Chondrocyte (in vitro differentiated cells): ENCODE results near the gene SRMS. TPM values are rescaled to one million over a fixed set of nuclear protein-coding genes. Genes with fewer than 3 reads are reported as not detected.
A peak's percentile ranks its signal among the peaks of the same experiment; 100 is the strongest.

ENCODE experiments used
- DNase-seq: peaks from one replicate; pipeline ENCODE4 v3.0.0; 2021; ENCODE audit warnings: mixed read lengths, low spot score
- H3K27ac Mint-ChIP-seq: one replicate; pipeline ENCODE4 v1.8.0; 2021; ENCODE audit warnings: mild to moderate bottlenecking, moderate library complexity, mixed read lengths; ENCODE audit not compliant: unreplicated experiment
- H3K27me3 Mint-ChIP-seq: 2 replicates; pipeline ENCODE4 v1.8.0; 2021; ENCODE audit warnings: low read depth, mixed read lengths
- H3K36me3 Mint-ChIP-seq: 2 replicates; pipeline ENCODE4 v1.8.0; 2021; ENCODE audit warnings: low read depth, mixed read lengths
- H3K4me1 Mint-ChIP-seq: 2 replicates; pipeline ENCODE4 v1.8.0; 2021; ENCODE audit warnings: low read depth, mild to moderate bottlenecking, mixed read lengths
- H3K4me3 Mint-ChIP-seq: one replicate; pipeline ENCODE4 v1.8.0; 2021; ENCODE audit warnings: mild to moderate bottlenecking, moderate library complexity, mixed read lengths; ENCODE audit not compliant: unreplicated experiment
- H3K9me3 Mint-ChIP-seq: 2 replicates; pipeline ENCODE4 v1.8.0; 2021; ENCODE audit warnings: low read depth, mixed read lengths
- total RNA-seq: library from RNA; stranded (reverse); gene quantifications from 3 replicates; pipeline ENCODE4 v1.2.1, GENCODE V29; 2021
- TF ChIP-seq, protein P1 (sequence below): fragments of 200-600 bp; sonication (generic); IDR thresholded peaks from 2 replicates; pipeline ENCODE4 v1.5.0; 2021; ENCODE audit warnings: antibody characterized with exemption, mild to moderate bottlenecking, moderate library complexity

SRMS gene
- total RNA-seq, 1 donor from 2014 or later, result not detected

DNA sequence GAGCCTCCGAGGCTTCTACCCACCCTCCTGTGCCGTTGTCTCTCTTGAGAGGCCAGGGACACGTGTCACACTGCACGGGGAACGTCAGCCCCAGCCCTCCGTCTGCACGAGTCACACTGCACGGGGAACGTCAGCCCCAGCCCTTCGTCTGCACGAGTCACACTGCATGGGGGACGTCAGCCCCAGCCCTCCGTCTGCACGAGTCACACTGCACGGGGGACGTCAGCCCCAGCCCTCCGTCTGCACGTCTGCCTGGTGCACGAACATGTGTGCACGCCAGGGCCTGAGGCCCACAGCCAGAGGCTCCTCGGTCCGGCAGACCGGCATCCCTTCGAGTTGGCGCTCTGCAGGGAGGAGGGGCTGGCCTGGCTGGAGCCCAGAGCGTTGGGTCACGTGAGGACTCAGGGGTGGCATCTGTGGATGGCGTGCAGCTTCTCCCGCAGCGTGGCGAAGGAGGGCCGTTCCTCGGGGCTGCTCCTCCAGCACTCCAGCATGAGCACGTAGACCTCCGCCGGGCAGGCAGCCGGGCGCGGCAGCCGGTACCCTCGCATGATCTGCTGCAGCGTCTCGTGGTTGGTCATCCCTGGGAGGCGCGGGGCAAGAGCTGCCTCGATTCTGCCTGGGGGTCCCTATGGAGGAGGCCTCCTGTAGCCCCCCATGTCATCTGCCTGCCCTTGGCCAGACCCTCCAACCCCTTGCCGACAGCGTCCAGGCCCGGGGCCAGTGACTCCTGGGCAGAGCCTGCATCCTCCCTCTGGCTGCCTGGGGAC is 6.9 kb downstream of the SRMS start:
- H3K27ac Mint-ChIP-seq, result no peak overlapping the region
- DNase-seq, result no peak
- H3K9me3 Mint-ChIP-seq, result no peaks in the 10 kb centered on the region
- peaks cover 2% of the 10 kb centered on the region for H3K27me3 Mint-ChIP-seq
- peaks cover 10% of the 10 kb centered on the region for H3K4me1 Mint-ChIP-seq
- TF ChIP-seq, protein P1, sequence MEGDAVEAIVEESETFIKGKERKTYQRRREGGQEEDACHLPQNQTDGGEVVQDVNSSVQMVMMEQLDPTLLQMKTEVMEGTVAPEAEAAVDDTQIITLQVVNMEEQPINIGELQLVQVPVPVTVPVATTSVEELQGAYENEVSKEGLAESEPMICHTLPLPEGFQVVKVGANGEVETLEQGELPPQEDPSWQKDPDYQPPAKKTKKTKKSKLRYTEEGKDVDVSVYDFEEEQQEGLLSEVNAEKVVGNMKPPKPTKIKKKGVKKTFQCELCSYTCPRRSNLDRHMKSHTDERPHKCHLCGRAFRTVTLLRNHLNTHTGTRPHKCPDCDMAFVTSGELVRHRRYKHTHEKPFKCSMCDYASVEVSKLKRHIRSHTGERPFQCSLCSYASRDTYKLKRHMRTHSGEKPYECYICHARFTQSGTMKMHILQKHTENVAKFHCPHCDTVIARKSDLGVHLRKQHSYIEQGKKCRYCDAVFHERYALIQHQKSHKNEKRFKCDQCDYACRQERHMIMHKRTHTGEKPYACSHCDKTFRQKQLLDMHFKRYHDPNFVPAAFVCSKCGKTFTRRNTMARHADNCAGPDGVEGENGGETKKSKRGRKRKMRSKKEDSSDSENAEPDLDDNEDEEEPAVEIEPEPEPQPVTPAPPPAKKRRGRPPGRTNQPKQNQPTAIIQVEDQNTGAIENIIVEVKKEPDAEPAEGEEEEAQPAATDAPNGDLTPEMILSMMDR, result no peak
- H3K4me3 Mint-ChIP-seq, result no peak overlapping the region
- no peaks in the 10 kb centered on the region for H3K36me3 Mint-ChIP-seq

DNA sequence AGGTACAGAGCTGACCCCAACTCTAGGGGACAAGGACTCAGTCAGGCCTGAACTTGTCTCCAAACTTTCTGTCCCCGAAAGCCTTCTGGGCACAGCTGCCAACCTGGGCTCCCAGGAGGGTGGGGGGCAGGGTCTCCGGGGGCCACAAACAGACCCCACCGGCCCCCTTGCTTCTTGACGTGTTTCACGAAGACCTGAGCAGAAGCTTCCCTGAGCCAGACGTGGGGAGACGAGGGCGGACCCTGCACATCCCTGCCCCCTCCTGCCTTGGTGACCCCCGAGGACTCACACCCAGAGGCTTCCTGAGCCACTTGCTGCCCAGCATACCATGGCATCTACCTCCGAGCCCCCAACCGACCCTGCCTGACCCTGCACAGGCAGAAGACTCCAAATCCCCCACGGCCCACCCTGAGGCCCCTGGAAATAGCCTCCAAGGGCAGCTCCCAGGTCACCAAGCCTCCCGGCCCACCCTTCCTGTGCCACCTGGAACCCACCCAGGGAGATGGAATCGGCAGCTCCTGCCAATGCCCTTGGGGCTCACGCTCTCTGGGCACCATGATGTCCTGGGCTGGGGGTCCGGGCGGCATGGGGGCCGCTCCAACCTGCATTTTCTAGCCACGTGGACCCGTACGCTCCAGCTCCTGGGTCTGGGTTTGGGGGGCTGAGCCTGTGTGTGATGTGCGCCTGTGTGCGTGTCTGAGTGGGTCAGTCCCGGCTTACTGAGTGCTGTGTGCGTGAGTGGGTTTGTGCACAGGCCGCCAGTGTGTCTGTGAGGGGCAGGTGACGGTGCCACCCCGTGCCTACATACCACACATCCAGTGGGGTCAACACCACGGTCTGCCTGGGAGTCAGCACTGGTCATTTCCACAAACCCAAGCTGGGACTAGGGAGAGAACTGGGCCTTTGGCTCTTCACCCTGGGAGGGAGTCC is 7.8 kb downstream of the SRMS start:
- Mint-ChIP-seq H3K4me3 (no peak overlapping the region), H3K4me1 (peaks cover 10% of the 10 kb centered on the region), H3K9me3 (no peaks in the 10 kb centered on the region), H3K36me3 (no peaks in the 10 kb centered on the region), H3K27ac (no peak overlapping the region), H3K27me3 (no peaks in the 10 kb centered on the region)
- TF ChIP-seq, protein P1, result no peak
- DNase-seq, result no peak

DNA sequence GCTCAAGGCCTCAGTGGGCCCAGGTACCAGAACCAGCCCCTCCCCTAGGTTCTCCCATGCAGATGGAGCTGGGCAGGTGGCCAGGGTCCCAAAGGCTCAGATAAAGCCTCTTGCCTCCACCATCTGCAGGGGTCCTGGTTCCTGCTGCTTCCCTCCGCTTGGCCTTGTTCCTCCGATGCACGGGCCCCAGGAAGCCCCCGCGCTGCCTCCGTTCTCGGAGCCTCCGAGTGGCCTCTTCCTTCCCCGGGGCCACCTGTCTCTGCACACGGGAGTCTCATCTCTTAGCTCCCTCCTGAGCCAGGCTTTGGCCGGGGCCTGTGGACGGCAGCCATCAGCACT is 8.5 kb downstream of the SRMS start:
- Mint-ChIP-seq H3K36me3 (no peaks in the 10 kb centered on the region), H3K27me3 (no peaks in the 10 kb centered on the region), H3K9me3 (no peaks in the 10 kb centered on the region), H3K4me1 (peaks cover 10% of the 10 kb centered on the region), H3K27ac (no peak overlapping the region), H3K4me3 (no peak overlapping the region)
- TF ChIP-seq, protein P1, result no peak
- DNase-seq, result no peak

DNA sequence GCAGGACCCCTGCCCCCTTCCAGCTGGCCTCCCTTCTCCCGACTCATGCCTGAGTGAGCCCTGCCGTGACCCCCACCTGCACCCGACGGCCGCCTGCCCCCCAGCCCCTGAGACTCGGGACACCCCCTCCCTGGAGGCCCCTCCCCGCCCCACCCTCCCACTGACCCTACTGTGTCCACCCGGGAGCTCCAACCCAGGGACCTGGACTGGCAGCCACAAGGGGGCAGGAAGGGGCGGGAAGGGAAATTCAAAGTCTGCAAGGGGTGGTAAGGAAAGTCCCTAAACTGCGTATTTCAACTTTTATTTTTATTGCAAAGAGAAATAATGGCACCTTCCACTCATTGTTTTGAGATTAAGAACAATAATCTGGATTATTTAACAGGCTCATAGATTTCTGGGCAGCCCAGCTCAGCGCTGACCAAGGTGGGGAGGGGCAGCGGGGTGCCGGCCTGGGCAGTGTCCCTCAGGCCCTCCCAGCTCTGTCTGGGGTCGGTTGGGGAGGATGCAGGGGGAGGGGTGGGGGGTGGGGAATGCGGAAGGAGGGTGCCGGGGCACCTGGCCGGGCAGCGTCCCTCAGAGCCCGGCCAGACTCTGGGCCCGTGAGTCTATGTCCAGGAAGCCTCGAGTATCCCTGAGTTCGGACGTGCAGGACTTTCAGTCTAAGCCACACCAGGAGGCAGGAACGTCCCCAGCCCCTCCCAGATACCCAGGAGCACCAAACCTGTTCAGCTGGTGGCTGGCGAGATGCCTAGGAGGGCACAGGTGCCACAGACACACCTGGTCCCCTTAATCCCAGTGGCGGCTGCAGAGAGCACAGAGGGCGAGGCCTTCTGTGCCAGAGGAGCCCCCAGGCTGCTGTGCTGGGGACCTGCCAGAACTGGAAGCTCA is 9.1 kb downstream of the SRMS start:
- Mint-ChIP-seq H3K27me3 (no peaks in the 10 kb centered on the region), H3K9me3 (no peaks in the 10 kb centered on the region), H3K4me3 (peak overlapping the region; percentile 35), H3K36me3 (no peaks in the 10 kb centered on the region), H3K4me1 (peaks cover 10% of the 10 kb centered on the region), H3K27ac (no peak overlapping the region)
- TF ChIP-seq, protein P1, result peak; percentile 72
- DNase-seq, result no peak
